IPS-NIHi7 (cell line): Measurements from ENCODE around the gene ANKHD1.
"Not testable (repeated sequence)": the region's sequence is repeated elsewhere in the genome, so short reads cannot be mapped to it uniquely, and the experiment has no call there.

Experiments used
- DNase-seq: peaks from one replicate; pipeline ENCODE4 v3.0.0; 2012; ENCODE audit warnings: mixed read lengths; ENCODE audit errors: extremely low spot score

The ANKHD1 gene

GRCh38 chr5:140424135-140424534, 22.5 kb downstream of the ANKHD1 start:
- DNase-seq, result no peak

- DNase-seq, result not testable (repeated sequence)
Observed at GRCh38 chr5:140427726-140428125, 26.1 kb downstream of the ANKHD1 start.

GRCh38 chr5:140429724-140430123, 28.1 kb downstream of the ANKHD1 start:
- DNase-seq, result no peak

- no peak for DNase-seq
Observed at GRCh38 chr5:140432212-140432611, 30.6 kb downstream of the ANKHD1 start.

- no peak for DNase-seq
Observed at GRCh38 chr5:140432916-140433315, 31.3 kb downstream of the ANKHD1 start.

- not testable (repeated sequence) for DNase-seq
Observed at GRCh38 chr5:140457368-140457767, 55.7 kb downstream of the ANKHD1 start.

GRCh38 chr5:140466981-140467742, 65.5 kb downstream of the ANKHD1 start:
- DNase-seq, result no peak

GRCh38 chr5:140468188-140468587, 66.6 kb downstream of the ANKHD1 start:
- DNase-seq, result no peak

- no peak for DNase-seq
Observed at GRCh38 chr5:140469259-140469658, 67.6 kb downstream of the ANKHD1 start.

GRCh38 chr5:140480310-140481014, 78.8 kb downstream of the ANKHD1 start:
- DNase-seq, result no peak

- DNase-seq, result no peak
Observed at GRCh38 chr5:140481758-140482157, 80.1 kb downstream of the ANKHD1 start.

- DNase-seq, result no peak
Observed at GRCh38 chr5:140483055-140483454, 81.4 kb downstream of the ANKHD1 start.

- not testable (repeated sequence) for DNase-seq
Observed at GRCh38 chr5:140488141-140488540, 86.5 kb downstream of the ANKHD1 start.

- DNase-seq, result no peak
Observed at GRCh38 chr5:140488914-140489313, 87.3 kb downstream of the ANKHD1 start.

- no peak for DNase-seq
Observed at GRCh38 chr5:140497897-140498296, 96.3 kb downstream of the ANKHD1 start.

GRCh38 chr5:140498591-140498990, 97.0 kb downstream of the ANKHD1 start:
- no peak for DNase-seq

- DNase-seq, result no peak
Observed at GRCh38 chr5:140502834-140503233, 101.2 kb downstream of the ANKHD1 start.

- no peak for DNase-seq
Observed at GRCh38 chr5:140509898-140510297, 108.3 kb downstream of the ANKHD1 start.

- no peak for DNase-seq
Observed at GRCh38 chr5:140513124-140513523, 111.5 kb downstream of the ANKHD1 start.

GRCh38 chr5:140524003-140524402, 122.4 kb downstream of the ANKHD1 start:
- DNase-seq, result no peak

GRCh38 chr5:140540227-140540626, 138.6 kb downstream of the ANKHD1 start:
- DNase-seq, result no peak

GRCh38 chr5:140542972-140543371, 141.3 kb downstream of the ANKHD1 start:
- DNase-seq, result no peak

- DNase-seq, result no peak
Observed at GRCh38 chr5:140544986-140545385, 143.4 kb downstream of the ANKHD1 start.
